Liver (tissue), 3 donors: ENCODE data around the gene CLIC3.

Experiments used
- CTCF ChIP-seq: fragments of 150-350 bp; IDR thresholded peaks from 2 replicates; pipeline ENCODE4 v1.5.1; 2017; ENCODE audit warnings: improper control_type of control experiment, low read depth, low read length; ENCODE audit not compliant: missing input control
- RAD21 ChIP-seq, 2 donors: IDR thresholded peaks; 2 replicates each; pipeline ENCODE4 v1.6.1; 2016; ENCODE audit warnings: antibody characterized with exemption in 2 of 2, mild to moderate bottlenecking in 2 of 2
- donor health status: healthy.
- donor health status: healthy.

DNA sequence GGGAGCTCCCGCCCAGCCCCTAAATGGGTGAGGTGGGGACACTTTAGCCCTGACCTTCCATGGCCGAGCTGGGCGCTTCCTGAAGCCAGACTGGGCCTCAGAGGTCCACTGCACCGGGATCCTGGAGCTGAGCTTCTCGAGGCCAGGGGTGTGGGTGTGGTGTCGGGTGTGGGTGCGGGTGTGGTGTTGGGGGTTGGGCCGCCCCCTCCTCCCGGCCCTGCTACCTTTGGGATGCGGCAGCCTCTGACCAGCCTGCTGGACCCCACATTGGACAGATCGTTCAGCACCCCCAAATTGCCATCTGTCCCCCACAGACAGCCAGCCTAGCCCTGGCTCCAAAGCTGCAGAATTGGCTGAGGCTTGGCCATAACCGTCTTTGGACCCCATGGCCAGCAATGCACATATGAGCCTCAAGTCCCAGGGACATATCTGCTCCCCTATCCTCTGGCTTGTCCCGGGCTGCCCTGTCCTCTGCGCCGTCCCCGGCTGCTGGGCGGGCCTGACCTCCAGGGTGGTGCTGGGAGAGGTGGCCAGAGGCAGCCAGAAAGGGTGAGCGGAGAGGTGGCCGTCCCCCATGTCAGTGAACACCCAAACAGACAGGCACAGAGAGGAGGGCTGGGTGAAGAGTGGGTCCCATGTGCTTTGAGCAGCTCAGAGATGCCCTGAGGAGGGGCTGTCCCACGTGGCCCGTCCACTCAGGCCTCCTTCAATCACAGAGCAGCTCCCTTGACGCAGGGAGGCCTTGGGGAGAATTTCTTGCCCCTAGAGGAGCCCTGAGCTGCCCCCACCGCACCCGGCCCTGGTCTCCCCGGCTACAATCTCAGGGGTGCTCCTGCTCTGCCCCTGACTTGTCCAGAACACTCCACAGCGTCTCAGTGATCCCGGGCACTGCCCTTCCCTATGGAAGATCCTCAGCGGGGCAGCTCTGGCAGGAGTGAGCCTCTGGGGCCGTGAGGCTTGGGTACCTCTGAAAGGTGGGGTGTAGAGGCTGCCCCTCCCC, 22.4 kb downstream of the CLIC3 start:
- TF ChIP-seq CTCF (no peak), RAD21 (IDR thresholded peaks at IDR 0.05) (no peak)
